OCI-LY7 (cell line): ENCODE data around the gene RABEPK. TPM values are rescaled to one million over a fixed set of nuclear protein-coding genes. Genes with fewer than 3 reads are reported as not detected.
A peak's percentile ranks its signal among the peaks of the same experiment; 100 is the strongest.

Experiments
- BruUV-seq: library from RNA; stranded (reverse); fragments of 400-500 nt; replicated peaks from 2 replicates; lab custom pipeline; 2021; lab: Mats Ljungman, UMichigan
- CTCF ChIA-PET: fragments of 300-600 bp; sonication (Branson Sonifier 250); formaldehyde crosslinking; loops from one replicate; lab custom pipeline; 2022; ENCODE audit warnings: antibody characterized with exemption; ENCODE audit not compliant: unreplicated experiment; lab: Charles Lee
- POLR2A ChIA-PET: fragments of 300-600 bp; sonication (Branson Sonifier 250); formaldehyde crosslinking; loops from one replicate; lab custom pipeline; 2022; ENCODE audit warnings: antibody characterized with exemption; lab: Charles Lee
- DNase-seq: peaks from one replicate; pipeline ENCODE4 v3.0.0-alpha.2; 2015; ENCODE audit warnings: low spot score
- H2AFZ ChIP-seq: fragments of 200-600 bp; sonication (generic), shearing (Covaris generic); 2 replicates; pipeline ENCODE4 v1.6.1; 2014; ENCODE audit warnings: mild to moderate bottlenecking, antibody characterized with exemption, low read length, moderate library complexity
- H3K27ac ChIP-seq: fragments of 200-600 bp; sonication (generic); 2 replicates; pipeline ENCODE4 v1.5.1; 2014; ENCODE audit warnings: mixed run types, low read depth, mild to moderate bottlenecking, moderate library complexity, low read length, inconsistent platforms; ENCODE audit not compliant: poor library complexity, severe bottlenecking
- H3K36me3 ChIP-seq: fragments of 200-600 bp; sonication (generic); 2 replicates; pipeline ENCODE4 v1.6.1; 2014; ENCODE audit warnings: mild to moderate bottlenecking, antibody characterized with exemption, low read length, moderate library complexity, mixed read lengths; ENCODE audit not compliant: insufficient read depth
- H3K4me1 ChIP-seq: fragments of 200-600 bp; sonication (generic); 2 replicates; pipeline ENCODE4 v1.5.1; 2014; ENCODE audit warnings: mild to moderate bottlenecking, low read length; ENCODE audit not compliant: insufficient read depth, poor library complexity, severe bottlenecking
- H3K4me2 ChIP-seq: fragments of 200-600 bp; sonication (generic); 2 replicates; pipeline ENCODE4 v1.6.1; 2014; ENCODE audit warnings: mild to moderate bottlenecking, low read length
- H3K4me3 ChIP-seq: fragments of 200-600 bp; sonication (generic); 2 replicates; pipeline ENCODE4 v1.5.1; 2014; ENCODE audit warnings: mild to moderate bottlenecking, low read depth, low read length; ENCODE audit not compliant: poor library complexity, severe bottlenecking
- H3K79me2 ChIP-seq: fragments of 200-600 bp; sonication (generic); 2 replicates; pipeline ENCODE4 v1.6.1; 2016; ENCODE audit warnings: low read depth, mild to moderate bottlenecking, low read length, moderate library complexity, mixed read lengths; ENCODE audit not compliant: insufficient read depth
- H3K9me2 ChIP-seq: fragments of 200-600 bp; sonication (generic); 2 replicates; pipeline ENCODE4 v1.6.1; 2016; ENCODE audit warnings: mild to moderate bottlenecking, low read length, mixed read lengths; ENCODE audit not compliant: insufficient read depth
- H3K9me3 ChIP-seq: fragments of 200-600 bp; sonication (generic); 2 replicates; pipeline ENCODE4 v1.6.1; 2014; ENCODE audit warnings: mild to moderate bottlenecking, mixed run types, low read length, mixed read lengths
- H4K20me1 ChIP-seq: fragments of 200-600 bp; sonication (generic); 2 replicates; pipeline ENCODE4 v1.6.1; 2014; ENCODE audit warnings: mild to moderate bottlenecking, antibody characterized with exemption, low read length, moderate library complexity, mixed read lengths; ENCODE audit not compliant: insufficient read depth
- CTCF ChIP-seq: fragments of 200-600 bp; sonication (generic); conservative IDR thresholded peaks from 2 replicates; pipeline ENCODE4 v1.5.1; 2014; ENCODE audit warnings: mild to moderate bottlenecking, antibody characterized with exemption, low read length, moderate library complexity, mixed read lengths
- EZH2phosphoT487 ChIP-seq: fragments of 200-600 bp; sonication (generic); IDR thresholded peaks from 2 replicates; pipeline ENCODE4 v1.6.1; 2018; ENCODE audit warnings: low read depth, borderline replicate concordance, mild to moderate bottlenecking, mixed run types, antibody characterized with exemption, low read length, moderate library complexity, mixed read lengths
- intact Hi-C: fragments of 100-400 bp; cut with micrococcal nuclease; formaldehyde crosslinking; loops from one replicate; pipeline ENCODE4 v1.10.0; 2022; ENCODE audit not compliant: unreplicated experiment
- total RNA-seq, 2 experiments: library from RNA; depleted of rRNA in 1 of 2; stranded (reverse); fragments of >200 nt in 1 of 2; shearing (Covaris generic) in 1 of 2; gene quantifications; 2 replicates each; pipeline ENCODE4 v1.2.3, GENCODE V29; 2014 to 2022

RABEPK gene
- total RNA-seq, 2 experiments from 2014 or later, result 22.9 to 27.0 TPM

GRCh38 chr9:125260561-125260960 is 60.2 kb downstream of the RABEPK start:
- Histone ChIP-seq H2AFZ (0 out of 2 replicates have a peak overlapping the region, but pooled peaks have one; percentile 93), H3K79me2 (peaks cover 25% of the 10 kb centered on the region; the same call in 1 of the 2 replicates), H3K36me3 (no peaks in the 10 kb centered on the region; the same call in 1 of the 2 replicates), H3K4me3 (no peak overlapping the region), H3K9me2 (no peaks in the 10 kb centered on the region), H3K4me1 (peaks cover 28% of the 10 kb centered on the region), H4K20me1 (no peaks in the 10 kb centered on the region), H3K27ac (no peak overlapping the region), H3K4me2 (no peak overlapping the region), H3K9me3 (no peaks in the 10 kb centered on the region)
- POLR2A ChIA-PET, result interaction anchor here (0.8 to 3.4 kb wide), 4 partner anchors 11 to 106 kb away, joined by 3 to 28 read pairs (median 6); partner anchors contain the start of gene HSPA5
- intact Hi-C loops, result no loop called here
- CTCF ChIA-PET, result interaction anchor here (0.7 kb wide), 1 partner anchor 9 kb away, joined by 4 read pairs; no protein-coding TSS in a partner anchor
- TF ChIP-seq CTCF, result no peak
- TF ChIP-seq EZH2phosphoT487, result no peak
- DNase-seq, result no peak
- BruUV-seq, result TSS peak; percentile 88

- Histone ChIP-seq H3K36me3 (no peaks in the 10 kb centered on the region; the same call in 1 of the 2 replicates), H2AFZ (peak within 1 kb of the TSS; percentile 93), H3K4me1 (peaks cover 28% of the 10 kb centered on the region), H3K27ac (peak within 1 kb of the TSS; percentile 47), H3K9me3 (no peaks in the 10 kb centered on the region), H3K79me2 (peaks cover 28% of the 10 kb centered on the region; the same call in 1 of the 2 replicates), H3K4me2 (peak within 1 kb of the TSS; percentile 77), H3K9me2 (no peaks in the 10 kb centered on the region), H4K20me1 (no peaks in the 10 kb centered on the region), H3K4me3 (peak within 1 kb of the TSS; percentile 95)
- TF ChIP-seq EZH2phosphoT487 (no peak), CTCF (peak; percentile 57)
- CTCF ChIA-PET, result interaction anchor here (0.5 to 0.7 kb wide), 2 partner anchors 10 to 679 kb away, joined by 4 read pairs; no protein-coding TSS in a partner anchor
- DNase-seq, result peak; percentile 97
- intact Hi-C loops, result no loop called here
- POLR2A ChIA-PET, result interaction anchor here (0.9 to 3.4 kb wide), 3 partner anchors 11 to 119 kb away, joined by 3 to 28 read pairs (median 5); partner anchors contain the start of gene HSPA5
- BruUV-seq, result no TSS peak
Measured at GRCh38 chr9:125261501-125262293, 61.4 kb downstream of the RABEPK start, which contains the start of gene GAPVD1. GAPVD1 (plus strand) TSS chr9:125261826; CDS start chr9:125298922, 37,096 bp downstream.
